ENCODE data around the gene SLC35A5. TPM values are rescaled to one million over a fixed set of nuclear protein-coding genes. Genes with fewer than 3 reads are reported as not detected.

SLC35A5 gene
- total RNA-seq, 1 donor from 2014 or later: 51.4 TPM

DNA sequence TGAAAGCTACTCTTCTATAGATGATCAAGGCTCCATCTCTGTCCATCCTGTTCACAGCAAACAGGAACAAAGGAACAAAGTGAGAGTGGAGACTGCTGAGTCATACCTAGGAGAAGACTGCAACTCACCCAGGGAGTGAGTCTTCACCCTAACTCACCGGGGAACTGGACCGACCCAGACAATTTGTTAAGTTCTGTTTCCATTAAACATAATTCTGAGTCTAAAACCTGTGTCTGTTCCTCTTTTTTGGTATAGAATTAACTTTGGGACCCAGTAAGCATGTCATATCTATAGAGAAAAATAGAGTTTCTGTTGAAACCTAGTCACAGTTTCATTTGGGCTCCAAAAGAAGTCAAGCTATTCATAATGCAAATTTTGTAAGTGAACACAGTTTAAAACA is 57.5 kb downstream of the SLC35A5 start:
- FAIRE-seq (no peak), DNase-seq (ENCODE audit: low spot score in 2 of 2) (no peak)

DNA sequence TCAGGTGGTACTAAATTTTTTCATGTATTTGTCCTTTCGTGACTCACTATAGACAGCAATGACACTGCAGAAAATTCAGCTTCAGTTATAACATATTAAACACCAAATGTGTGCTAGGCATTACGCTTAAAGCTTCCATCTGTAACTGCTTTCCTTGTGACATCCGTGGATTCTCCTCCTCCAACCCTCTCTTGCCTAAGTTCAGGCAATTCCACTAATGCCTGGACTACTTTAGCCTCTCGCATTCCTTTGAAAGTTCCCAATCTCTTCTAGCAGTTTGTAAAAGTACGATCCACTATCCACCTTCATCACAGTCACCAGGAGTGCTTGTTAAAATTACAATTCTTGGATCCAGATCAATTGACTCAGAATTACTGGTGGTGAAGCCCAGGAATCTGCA is 61.4 kb downstream of the SLC35A5 start:
- DNase-seq (ENCODE audit: low spot score in 2 of 2) (no peak), FAIRE-seq (no peak)

DNA sequence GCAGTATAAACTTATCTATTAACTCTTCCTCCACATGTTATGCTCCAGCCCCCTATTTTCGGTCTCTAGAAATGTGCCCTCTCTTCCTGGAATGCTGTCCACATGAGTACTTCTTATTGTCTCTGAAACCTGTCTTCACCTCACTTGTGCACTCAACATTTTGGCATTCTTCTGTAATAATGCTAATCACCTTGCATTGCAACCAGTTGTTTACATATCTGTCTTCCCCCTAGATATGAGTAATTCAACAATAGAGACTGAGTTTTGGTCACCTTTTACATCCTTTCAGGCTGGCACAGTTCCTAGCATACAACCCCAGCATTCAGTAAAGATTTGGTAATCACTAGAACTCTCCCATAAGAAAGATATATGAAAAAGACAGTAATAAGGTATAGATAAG is 61.9 kb downstream of the SLC35A5 start:
- FAIRE-seq (no peak), DNase-seq (ENCODE audit: low spot score in 2 of 2) (no peak)

DNA sequence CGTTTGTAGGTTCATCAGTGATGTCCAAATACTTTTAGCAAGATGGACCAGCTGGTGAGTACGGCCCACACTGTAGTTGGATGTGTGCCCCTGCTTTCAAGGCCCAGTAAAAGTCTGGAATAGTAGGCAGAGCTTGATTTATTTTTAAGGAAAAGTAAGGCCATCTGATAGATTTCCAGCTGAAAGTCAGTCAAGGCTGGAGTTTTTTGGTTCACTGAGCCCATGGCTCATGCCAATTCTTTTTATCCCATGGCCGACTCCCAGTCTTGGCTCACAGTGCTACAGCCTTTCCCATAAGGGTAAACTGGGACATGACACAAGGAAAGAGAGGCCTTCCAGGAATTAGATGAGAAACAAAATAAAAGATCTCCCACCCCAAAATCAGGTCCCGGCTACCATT is 65.6 kb downstream of the SLC35A5 start:
- no peak for DNase-seq (ENCODE audit: low spot score in 2 of 2)
- no peak for FAIRE-seq

DNA sequence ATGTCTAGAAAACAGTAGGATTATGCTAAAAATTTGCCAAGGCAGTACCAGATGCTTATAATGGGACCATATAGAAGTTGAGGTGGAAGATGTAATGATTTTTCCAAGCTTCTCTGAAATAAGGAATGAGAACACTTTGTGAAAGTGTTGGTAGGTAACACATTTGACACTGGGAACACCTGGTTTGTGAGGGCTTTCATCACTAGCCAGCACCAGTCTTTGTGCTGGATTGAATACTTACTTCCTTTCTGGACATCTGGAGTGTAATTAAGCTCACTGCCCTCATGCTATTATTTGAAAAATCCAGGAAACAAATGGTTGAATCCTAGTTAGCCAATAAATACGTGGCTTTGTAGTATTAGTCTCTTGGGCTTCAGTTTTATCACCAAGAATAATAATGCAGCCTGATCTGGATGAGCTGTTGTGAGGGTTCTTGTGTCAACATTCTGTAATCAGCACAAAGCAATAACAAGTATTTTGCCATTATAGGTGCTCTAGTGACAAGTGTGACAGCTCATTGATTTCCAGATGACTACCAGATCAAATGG is 66.1 kb downstream of the SLC35A5 start:
- DNase-seq (ENCODE audit: low spot score in 2 of 2) (no peak), FAIRE-seq (no peak)

DNA sequence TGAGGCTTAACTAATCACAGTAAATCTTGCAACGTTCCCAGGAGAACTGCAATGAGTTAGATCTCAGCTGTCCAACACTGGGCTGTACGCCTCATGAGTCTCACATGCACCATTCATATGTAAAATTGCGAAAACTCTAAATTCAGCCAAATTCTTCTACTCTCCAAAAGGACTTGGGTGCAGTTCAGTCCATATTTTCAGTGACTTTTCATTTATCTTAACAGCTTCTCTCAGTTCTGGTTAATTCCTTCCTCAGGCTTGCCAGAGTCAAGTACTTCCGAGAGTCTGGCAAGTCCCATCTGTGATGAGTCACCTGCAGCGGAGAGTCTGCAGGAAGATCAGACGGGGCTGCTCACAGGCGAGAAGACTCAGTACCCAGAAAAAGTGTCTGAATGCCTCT is 67.6 kb downstream of the SLC35A5 start:
- DNase-seq (ENCODE audit: low spot score in 2 of 2) (peak in 1 of 2 donors; percentile 22), FAIRE-seq (no peak)

DNA sequence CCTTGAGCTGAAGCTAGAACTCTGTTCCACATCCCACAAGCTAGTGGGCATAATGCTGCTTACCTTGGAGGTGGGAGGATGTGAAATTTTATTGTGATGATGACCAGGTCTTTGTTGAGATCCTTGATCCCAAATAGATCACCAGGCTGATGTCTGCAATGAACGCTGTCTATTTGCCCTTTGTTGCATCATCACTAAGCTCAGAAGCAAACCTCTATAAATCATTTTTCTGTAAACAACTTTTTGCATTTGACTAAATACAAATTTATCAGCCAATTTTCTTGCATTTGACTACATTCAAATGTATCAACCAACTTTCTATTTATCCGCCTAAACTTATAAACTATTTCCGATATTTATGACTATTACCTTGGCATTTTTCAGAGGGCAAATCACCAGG is 69.4 kb downstream of the SLC35A5 start:
- DNase-seq (ENCODE audit: low spot score in 2 of 2) (no peak), FAIRE-seq (no peak)

DNA sequence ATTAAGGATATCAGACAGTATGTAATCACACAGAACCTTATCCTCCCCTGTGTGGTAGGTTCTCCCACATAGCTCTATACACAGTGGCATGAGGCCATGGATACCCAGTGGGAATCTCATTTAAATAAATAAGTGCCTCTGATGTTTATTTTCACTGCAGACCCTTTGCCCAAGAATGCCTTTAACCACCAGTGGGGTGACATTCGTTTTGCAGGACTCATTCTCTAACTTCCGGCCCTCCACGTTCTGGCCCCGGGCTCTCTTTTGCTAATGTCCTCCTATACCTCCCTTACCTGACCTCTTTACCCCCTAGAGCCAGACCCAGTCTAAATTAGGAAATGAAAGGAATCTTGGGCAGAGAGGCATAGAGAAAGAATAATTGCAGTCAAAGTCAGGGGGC is 70.8 kb downstream of the SLC35A5 start:
- FAIRE-seq (no peak), DNase-seq (ENCODE audit: low spot score in 2 of 2) (no peak)

DNA sequence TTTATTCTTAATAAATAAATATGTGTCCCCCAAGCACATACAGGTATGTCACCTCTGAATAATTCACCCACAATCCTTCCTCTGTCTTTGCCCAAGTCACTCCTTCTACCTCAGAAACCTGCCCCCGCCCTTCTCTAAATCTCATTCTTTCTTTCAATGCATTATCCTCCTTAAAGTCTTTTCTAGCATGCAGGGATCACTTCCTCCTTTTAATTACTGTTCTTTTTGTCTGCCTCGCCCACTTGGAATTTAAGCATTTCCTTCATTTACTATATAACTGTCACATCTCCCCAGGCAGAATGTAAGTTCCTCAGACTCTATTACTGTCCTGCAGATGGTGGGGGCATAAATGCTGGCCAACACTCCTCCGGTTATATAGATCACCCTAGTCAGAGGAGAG is 71.3 kb downstream of the SLC35A5 start:
- DNase-seq (ENCODE audit: low spot score in 2 of 2) (no peak), FAIRE-seq (no peak)

DNA sequence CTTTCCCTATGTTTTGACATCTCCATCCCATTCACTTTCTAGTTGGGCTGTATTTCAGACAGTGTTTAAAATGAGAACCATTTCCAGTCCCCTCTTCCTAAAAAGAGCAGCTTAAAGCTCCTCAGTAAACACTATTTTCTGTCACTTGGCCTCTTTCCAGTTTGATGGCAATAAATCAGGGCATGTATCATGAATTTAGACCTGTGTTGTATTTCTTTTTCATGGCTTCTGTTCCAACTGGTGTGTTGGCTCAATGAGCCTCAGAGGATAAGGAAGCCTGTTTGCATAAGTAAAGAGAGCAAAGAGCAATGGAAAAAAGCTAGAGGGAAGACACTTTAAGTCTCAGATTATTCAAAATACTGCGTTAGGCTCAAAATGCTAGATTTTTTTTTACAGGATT is 71.9 kb downstream of the SLC35A5 start:
- no peak for FAIRE-seq

DNA sequence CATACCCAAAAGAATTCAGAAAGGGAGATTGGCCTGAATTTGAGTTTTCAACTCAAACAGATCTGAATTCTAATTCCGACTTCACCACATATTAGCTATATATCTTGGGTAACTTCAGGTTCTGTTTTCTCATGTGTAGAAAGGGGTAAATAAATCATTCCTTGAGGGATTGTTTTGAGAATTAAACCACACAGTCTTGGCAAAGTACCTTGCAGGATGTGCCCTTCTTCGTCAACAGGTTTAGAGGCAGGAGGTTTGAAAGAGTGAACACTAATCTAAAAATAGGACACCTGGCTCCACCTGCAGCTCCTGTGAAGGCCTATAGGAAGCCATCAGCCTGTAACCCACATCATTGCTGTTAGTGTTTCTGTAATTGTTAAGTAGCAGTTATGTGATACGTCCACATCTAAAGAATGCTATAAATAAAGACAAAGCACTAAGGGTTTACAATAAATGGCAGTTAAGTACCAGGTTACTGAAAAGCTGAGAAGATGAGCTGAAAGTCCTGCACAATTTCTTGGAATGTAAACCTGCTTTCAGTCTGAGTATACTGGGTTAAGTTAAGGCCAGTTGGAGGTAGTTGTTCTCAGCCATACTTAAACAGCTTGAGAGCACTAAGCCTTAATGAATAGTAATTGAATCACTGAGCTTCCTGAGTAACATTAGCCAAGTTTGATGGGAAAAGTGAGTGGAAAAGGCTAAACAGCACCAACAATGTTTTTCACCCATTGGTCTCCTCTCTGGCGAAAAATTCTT is 73.1 kb downstream of the SLC35A5 start:
- no peak for DNase-seq (ENCODE audit: low spot score in 2 of 2)
- no peak for FAIRE-seq

More for the DNA sequence above, 71.9 kb downstream of the SLC35A5 start:
- DNase-seq (ENCODE audit: low spot score in 2 of 2): no peak

Other genes with a start within 250 kb of the SLC35A5 start
- 49.7 TPM for gene CD200, start 228.9 kb upstream of the SLC35A5 start, total RNA-seq
- gene BTLA, start 62.6 kb upstream of the SLC35A5 start, total RNA-seq: under 0.01 TPM
- gene ATG3, start 83 bp upstream of the SLC35A5 start, total RNA-seq: 51.8 TPM
- 2.9 TPM for gene CCDC80, start 79.1 kb downstream of the SLC35A5 start, total RNA-seq

Data from frontal cortex (tissue), 4 donors.